Neural progenitor cell (in vitro differentiated cells): ENCODE results near the gene MAPK1. TPM values are rescaled to one million over a fixed set of nuclear protein-coding genes. Genes with fewer than 3 reads are reported as not detected.

ENCODE experiments used
- DNase-seq: peaks from one replicate; pipeline ENCODE4 v3.0.0-alpha.2; 2016; ENCODE audit warnings: low spot score
- H2AFZ ChIP-seq: fragments of 200-600 bp; sonication (generic); replicated peaks from 2 replicates; pipeline ENCODE4 v1.6.1; 2016; ENCODE audit warnings: antibody characterized with exemption
- H3F3A ChIP-seq: fragments of 200-600 bp; sonication (generic); 2 replicates; pipeline ENCODE4 v1.6.1; 2016; ENCODE audit warnings: antibody characterized with exemption, low read depth
- H3K27ac ChIP-seq: fragments of 200-600 bp; sonication (generic); 2 replicates; pipeline ENCODE4 v1.5.1; 2016; ENCODE audit warnings: mild to moderate bottlenecking
- H3K27me3 ChIP-seq: fragments of 200-600 bp; sonication (generic); 2 replicates; pipeline ENCODE4 v1.6.1; 2016; ENCODE audit warnings: mild to moderate bottlenecking, moderate library complexity
- H3K36me3 ChIP-seq: fragments of 200-600 bp; sonication (generic); 2 replicates; pipeline ENCODE4 v1.5.1; 2016
- H3K4me1 ChIP-seq: fragments of 200-600 bp; sonication (generic); 2 replicates; pipeline ENCODE4 v1.6.1; 2016; ENCODE audit warnings: mixed run types
- H3K4me2 ChIP-seq: fragments of 200-600 bp; sonication (generic); 2 replicates; pipeline ENCODE4 v1.6.1; 2016
- H3K4me3 ChIP-seq: fragments of 200-600 bp; sonication (generic); 2 replicates; pipeline ENCODE4 v1.5.1; 2016
- H3K79me2 ChIP-seq: fragments of 200-600 bp; sonication (generic); 2 replicates; pipeline ENCODE4 v1.6.1; 2016; ENCODE audit warnings: low read depth
- H3K9ac ChIP-seq: fragments of 200-600 bp; sonication (generic); 2 replicates; pipeline ENCODE4 v1.6.1; 2016
- H3K9me3 ChIP-seq: fragments of 200-600 bp; sonication (generic); 2 replicates; pipeline ENCODE4 v1.5.1; 2016; ENCODE audit warnings: low read depth
- H4K20me1 ChIP-seq: fragments of 200-600 bp; sonication (generic); 2 replicates; pipeline ENCODE4 v1.6.1; 2016; ENCODE audit warnings: low read depth
- H3K27ac Mint-ChIP-seq: 3 replicates; pipeline ENCODE4 v1.8.0; 2021; ENCODE audit warnings: mixed read lengths
- H3K27me3 Mint-ChIP-seq: 2 replicates; pipeline ENCODE4 v1.8.0; 2022; ENCODE audit warnings: low read depth, mild to moderate bottlenecking, inconsistent platforms, moderate library complexity, mixed read lengths; ENCODE audit not compliant: insufficient read depth
- H3K36me3 Mint-ChIP-seq: 3 replicates; pipeline ENCODE4 v1.8.0; 2021; ENCODE audit warnings: mixed read lengths
- H3K4me1 Mint-ChIP-seq: 3 replicates; pipeline ENCODE4 v1.8.0; 2021; ENCODE audit warnings: mixed read lengths
- H3K4me3 Mint-ChIP-seq: 3 replicates; pipeline ENCODE4 v1.8.0; 2021; ENCODE audit warnings: mild to moderate bottlenecking, moderate library complexity, mixed read lengths
- H3K9me3 Mint-ChIP-seq: 3 replicates; pipeline ENCODE4 v1.8.0; 2020; ENCODE audit warnings: mixed read lengths
- EZH2 ChIP-seq: fragments of 200-600 bp; sonication (generic); IDR thresholded peaks from 2 replicates; pipeline ENCODE4 v1.6.1; 2017; ENCODE audit warnings: antibody characterized with exemption, mild to moderate bottlenecking, moderate library complexity
- EZH2phosphoT487 ChIP-seq: fragments of 200-600 bp; sonication (generic); IDR thresholded peaks from 2 replicates; pipeline ENCODE4 v1.6.1; 2017; ENCODE audit warnings: antibody characterized with exemption
- small RNA-seq: library from RNA; depleted of rRNA; stranded (forward); fragments of <200 nt; gene quantifications from one replicate; pipeline ENCODE3, GENCODE V24; 2015
- total RNA-seq: library from RNA; depleted of rRNA; stranded (reverse); fragments of >200 nt; gene quantifications from 2 replicates; pipeline ENCODE4 v1.2.3, GENCODE V29; 2015; ENCODE audit warnings: low replicate concordance
- TF ChIP-seq, protein P1 (sequence below): fragments of 200-600 bp; sonication (generic); IDR thresholded peaks from 2 replicates; pipeline ENCODE4 v1.5.1; 2017; ENCODE audit warnings: antibody characterized with exemption, mild to moderate bottlenecking

MAPK1 gene
- total RNA-seq, 1 donor from 2014 or later: 61.4 TPM

DNA sequence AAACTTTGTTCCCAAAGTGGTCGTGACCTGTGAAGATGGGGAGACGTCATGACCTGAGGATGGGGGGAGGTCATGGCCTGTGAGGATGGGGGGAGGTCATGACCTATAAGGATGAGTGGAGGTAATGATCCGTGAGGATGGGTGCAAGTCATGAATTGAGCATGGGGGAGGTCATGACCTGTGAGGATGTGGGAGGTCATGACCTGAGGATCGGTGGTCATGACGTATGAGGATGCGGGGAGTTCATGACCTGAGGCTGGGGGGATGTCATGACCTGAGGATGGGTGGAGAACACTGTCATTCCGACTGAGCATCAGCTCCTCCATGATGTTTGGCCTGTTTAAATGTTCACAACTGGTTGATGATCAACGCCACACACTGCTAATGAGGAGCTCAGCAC, 157.8 kb downstream of the MAPK1 start:
- no peaks in the 10 kb centered on the region for H3K79me2 ChIP-seq
- no peak overlapping the region for H3K27ac ChIP-seq
- peaks cover 4% of the 10 kb centered on the region for H3K27me3 Mint-ChIP-seq
- H3K9ac ChIP-seq: no peak overlapping the region
- H3K36me3 Mint-ChIP-seq: peaks cover 20% of the 10 kb centered on the region
- no peaks in the 10 kb centered on the region for H3K9me3 Mint-ChIP-seq
- H4K20me1 ChIP-seq: peaks cover 30% of the 10 kb centered on the region
- no peak overlapping the region for H3K4me2 ChIP-seq
- H2AFZ ChIP-seq: no peak overlapping the region
- peaks cover 10% of the 10 kb centered on the region for H3K4me1 Mint-ChIP-seq
- H3K27ac Mint-ChIP-seq: no peak overlapping the region
- H3K36me3 ChIP-seq: no peaks in the 10 kb centered on the region
- no peak for TF ChIP-seq EZH2
- no peak overlapping the region for H3K4me3 Mint-ChIP-seq
- no peak overlapping the region for H3K4me3 ChIP-seq
- H3F3A ChIP-seq: peaks cover 4% of the 10 kb centered on the region
- H3K4me1 ChIP-seq: no peaks in the 10 kb centered on the region
- H3K9me3 ChIP-seq: no peaks in the 10 kb centered on the region
- no peaks in the 10 kb centered on the region for H3K27me3 ChIP-seq
- no peak for DNase-seq

DNA sequence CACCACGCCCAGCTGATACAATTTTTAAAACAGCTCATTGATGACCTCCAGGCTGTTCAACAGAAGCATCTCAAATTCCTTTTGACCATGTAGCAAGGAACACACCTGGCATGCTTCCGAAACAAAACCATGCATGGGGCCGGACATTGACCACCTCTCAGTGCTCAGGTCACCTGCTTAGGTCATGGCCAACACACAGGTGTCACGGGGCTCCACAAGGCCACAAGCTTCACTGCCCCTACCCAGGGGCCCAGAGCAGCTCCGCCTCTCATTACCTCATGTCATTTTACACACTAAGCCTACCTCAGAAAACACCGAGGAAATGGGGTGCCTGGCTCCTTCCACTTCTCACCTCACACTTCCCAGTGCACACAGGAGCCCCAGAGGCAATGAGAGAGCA, 158.5 kb downstream of the MAPK1 start:
- no peaks in the 10 kb centered on the region for H3K4me1 ChIP-seq
- TF ChIP-seq, protein P1, sequence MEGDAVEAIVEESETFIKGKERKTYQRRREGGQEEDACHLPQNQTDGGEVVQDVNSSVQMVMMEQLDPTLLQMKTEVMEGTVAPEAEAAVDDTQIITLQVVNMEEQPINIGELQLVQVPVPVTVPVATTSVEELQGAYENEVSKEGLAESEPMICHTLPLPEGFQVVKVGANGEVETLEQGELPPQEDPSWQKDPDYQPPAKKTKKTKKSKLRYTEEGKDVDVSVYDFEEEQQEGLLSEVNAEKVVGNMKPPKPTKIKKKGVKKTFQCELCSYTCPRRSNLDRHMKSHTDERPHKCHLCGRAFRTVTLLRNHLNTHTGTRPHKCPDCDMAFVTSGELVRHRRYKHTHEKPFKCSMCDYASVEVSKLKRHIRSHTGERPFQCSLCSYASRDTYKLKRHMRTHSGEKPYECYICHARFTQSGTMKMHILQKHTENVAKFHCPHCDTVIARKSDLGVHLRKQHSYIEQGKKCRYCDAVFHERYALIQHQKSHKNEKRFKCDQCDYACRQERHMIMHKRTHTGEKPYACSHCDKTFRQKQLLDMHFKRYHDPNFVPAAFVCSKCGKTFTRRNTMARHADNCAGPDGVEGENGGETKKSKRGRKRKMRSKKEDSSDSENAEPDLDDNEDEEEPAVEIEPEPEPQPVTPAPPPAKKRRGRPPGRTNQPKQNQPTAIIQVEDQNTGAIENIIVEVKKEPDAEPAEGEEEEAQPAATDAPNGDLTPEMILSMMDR: no peak
- TF ChIP-seq EZH2 (no peak), EZH2phosphoT487 (no peak)
- Mint-ChIP-seq H3K4me1 (peaks cover 10% of the 10 kb centered on the region), H3K27ac (no peak overlapping the region), H3K4me3 (no peak overlapping the region), H3K9me3 (no peaks in the 10 kb centered on the region), H3K36me3 (peaks cover 22% of the 10 kb centered on the region), H3K27me3 (peaks cover 7% of the 10 kb centered on the region)
- no peaks in the 10 kb centered on the region for H3K36me3 ChIP-seq
- H3K4me2 ChIP-seq: no peak overlapping the region
- H3K27ac ChIP-seq: no peak overlapping the region
- peaks cover 24% of the 10 kb centered on the region for H4K20me1 ChIP-seq
- H3F3A ChIP-seq: peaks cover 4% of the 10 kb centered on the region
- H2AFZ ChIP-seq: no peak overlapping the region
- H3K79me2 ChIP-seq: no peaks in the 10 kb centered on the region
- no peak for DNase-seq
- no peak overlapping the region for H3K9ac ChIP-seq
- H3K4me3 ChIP-seq: no peak overlapping the region
- H3K9me3 ChIP-seq: no peaks in the 10 kb centered on the region
- H3K27me3 ChIP-seq: no peaks in the 10 kb centered on the region

DNA sequence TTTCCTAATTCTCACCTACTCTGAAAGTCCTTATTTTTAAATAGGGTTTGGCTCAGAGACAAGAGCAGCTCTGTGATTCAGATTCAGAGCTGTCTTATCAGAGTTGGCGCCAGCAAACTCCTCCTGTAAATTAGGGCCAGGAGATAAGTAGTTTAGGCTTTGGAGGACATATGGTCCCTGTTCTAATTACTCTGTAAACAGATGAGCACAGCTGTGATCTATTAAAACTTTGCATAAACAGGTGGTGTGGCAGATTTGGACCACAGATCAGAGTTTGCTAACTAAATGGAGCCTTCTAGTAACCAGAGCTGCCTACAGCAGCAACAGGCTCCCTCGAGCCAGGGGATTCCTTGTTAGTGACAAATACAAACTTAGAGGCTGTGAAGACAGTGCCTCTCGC, 159.8 kb downstream of the MAPK1 start:
- no peak overlapping the region for H3K4me3 Mint-ChIP-seq

More for the DNA sequence above, 159.8 kb downstream of the MAPK1 start:
- H3K9me3 ChIP-seq: no peaks in the 10 kb centered on the region
- H3K27me3 ChIP-seq: no peaks in the 10 kb centered on the region
- H2AFZ ChIP-seq: no peak overlapping the region
- TF ChIP-seq EZH2 (no peak), EZH2phosphoT487 (no peak)
- TF ChIP-seq, protein P1: no peak
- no peaks in the 10 kb centered on the region for H3K36me3 ChIP-seq
- Mint-ChIP-seq H3K27ac (no peak overlapping the region), H3K27me3 (peaks cover 7% of the 10 kb centered on the region), H3K9me3 (no peaks in the 10 kb centered on the region), H3K36me3 (peaks cover 19% of the 10 kb centered on the region), H3K4me1 (no peaks in the 10 kb centered on the region)
- no peaks in the 10 kb centered on the region for H3K79me2 ChIP-seq
- no peak for DNase-seq
- peaks cover 13% of the 10 kb centered on the region for H4K20me1 ChIP-seq
- no peak overlapping the region for H3K4me3 ChIP-seq
- no peak overlapping the region for H3K9ac ChIP-seq
- H3F3A ChIP-seq: no peaks in the 10 kb centered on the region
- H3K4me1 ChIP-seq: no peaks in the 10 kb centered on the region
- no peak overlapping the region for H3K4me2 ChIP-seq
- H3K27ac ChIP-seq: no peak overlapping the region

Small RNA genes lying within 50 kb of the gene (small RNA-seq; reads per million reads assigned to genes)
- gene RN7SL280P (not detected), gene RNA5SP493 (not detected)

Other genes with a start within 250 kb of the MAPK1 start
- gene YDJC, start 237.6 kb downstream of the MAPK1 start, total RNA-seq: 4.8 and 23.4 TPM in 2 replicates
- gene CCDC116, start 234.9 kb downstream of the MAPK1 start, total RNA-seq: 0.15 TPM in 1 of 2 replicates, not detected in the other
- 4.3 and 16.6 TPM in 2 replicates for gene SDF2L1, start 225.3 kb downstream of the MAPK1 start, total RNA-seq
- gene PPIL2, start 201.6 kb downstream of the MAPK1 start, total RNA-seq: 14.3 and 28.3 TPM in 2 replicates
- gene YPEL1, start 131.9 kb downstream of the MAPK1 start, total RNA-seq: 32.2 and 39.1 TPM in 2 replicates
- 18.0 and 39.0 TPM in 2 replicates for gene PPM1F, start 85.2 kb upstream of the MAPK1 start, total RNA-seq
- gene TOP3B, start 115.1 kb upstream of the MAPK1 start, total RNA-seq: 53.9 and 74.0 TPM in 2 replicates